HG02885 (cell line): ENCODE measurements around the gene TDRD7.

Experiments
- ATAC-seq: cut with Tn5 transposase; IDR thresholded peaks from one replicate; pipeline ENCODE4 v1.9.1; 2021; ENCODE audit warnings: mild to moderate bottlenecking; ENCODE audit not compliant: unreplicated experiment, poor library complexity

Gene TDRD7, protein sequence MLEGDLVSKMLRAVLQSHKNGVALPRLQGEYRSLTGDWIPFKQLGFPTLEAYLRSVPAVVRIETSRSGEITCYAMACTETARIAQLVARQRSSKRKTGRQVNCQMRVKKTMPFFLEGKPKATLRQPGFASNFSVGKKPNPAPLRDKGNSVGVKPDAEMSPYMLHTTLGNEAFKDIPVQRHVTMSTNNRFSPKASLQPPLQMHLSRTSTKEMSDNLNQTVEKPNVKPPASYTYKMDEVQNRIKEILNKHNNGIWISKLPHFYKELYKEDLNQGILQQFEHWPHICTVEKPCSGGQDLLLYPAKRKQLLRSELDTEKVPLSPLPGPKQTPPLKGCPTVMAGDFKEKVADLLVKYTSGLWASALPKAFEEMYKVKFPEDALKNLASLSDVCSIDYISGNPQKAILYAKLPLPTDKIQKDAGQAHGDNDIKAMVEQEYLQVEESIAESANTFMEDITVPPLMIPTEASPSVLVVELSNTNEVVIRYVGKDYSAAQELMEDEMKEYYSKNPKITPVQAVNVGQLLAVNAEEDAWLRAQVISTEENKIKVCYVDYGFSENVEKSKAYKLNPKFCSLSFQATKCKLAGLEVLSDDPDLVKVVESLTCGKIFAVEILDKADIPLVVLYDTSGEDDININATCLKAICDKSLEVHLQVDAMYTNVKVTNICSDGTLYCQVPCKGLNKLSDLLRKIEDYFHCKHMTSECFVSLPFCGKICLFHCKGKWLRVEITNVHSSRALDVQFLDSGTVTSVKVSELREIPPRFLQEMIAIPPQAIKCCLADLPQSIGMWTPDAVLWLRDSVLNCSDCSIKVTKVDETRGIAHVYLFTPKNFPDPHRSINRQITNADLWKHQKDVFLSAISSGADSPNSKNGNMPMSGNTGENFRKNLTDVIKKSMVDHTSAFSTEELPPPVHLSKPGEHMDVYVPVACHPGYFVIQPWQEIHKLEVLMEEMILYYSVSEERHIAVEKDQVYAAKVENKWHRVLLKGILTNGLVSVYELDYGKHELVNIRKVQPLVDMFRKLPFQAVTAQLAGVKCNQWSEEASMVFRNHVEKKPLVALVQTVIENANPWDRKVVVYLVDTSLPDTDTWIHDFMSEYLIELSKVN

DNA sequence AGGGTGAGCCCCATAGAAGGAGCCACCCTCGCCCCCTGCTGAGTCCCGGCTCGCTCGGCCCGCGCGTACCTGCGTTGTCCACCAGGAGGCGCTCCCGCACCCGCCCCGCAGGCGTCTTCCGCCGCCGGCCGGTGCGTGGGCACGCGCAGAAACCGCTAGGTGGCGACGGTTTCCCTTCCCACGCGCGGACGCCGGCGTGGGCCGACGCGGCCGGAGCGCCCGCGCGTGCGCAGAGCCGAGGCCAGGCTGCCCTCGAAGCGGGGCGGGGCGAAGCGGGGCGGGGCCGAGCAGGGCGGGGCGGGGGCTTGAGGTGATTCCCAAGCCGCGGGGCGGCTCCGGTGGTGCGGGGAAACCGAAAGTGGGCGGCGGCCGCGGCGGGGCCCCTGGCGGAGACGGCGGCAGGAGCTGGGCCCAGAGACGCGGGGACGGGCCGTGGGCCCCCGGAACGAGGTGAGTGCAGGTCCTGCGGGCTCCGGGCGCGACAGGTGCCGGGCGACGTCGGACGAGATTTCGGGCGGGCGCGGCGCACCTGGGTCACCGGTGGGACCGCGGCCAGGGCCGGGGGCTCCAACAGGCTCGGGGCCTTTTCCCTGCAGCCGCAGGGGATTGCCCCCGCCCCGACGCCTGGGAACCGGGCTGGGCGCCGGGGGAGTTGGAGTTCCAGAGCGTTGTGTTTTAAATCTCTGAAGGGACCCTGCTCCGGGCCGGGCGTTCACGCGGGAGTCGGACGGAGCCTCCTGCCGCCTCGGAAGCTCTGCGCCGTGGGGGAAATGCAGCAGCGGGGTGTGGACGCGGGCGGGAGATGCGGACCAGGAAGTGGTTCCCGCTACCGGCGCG, at the start of gene TDRD7:
TSS of gene TDRD7 (plus strand) at position 308 of the 837 bp plus-strand sequence. CDS start 16,370 bp downstream, outside the sequence.
- ATAC-seq: peak; percentile 86

DNA sequence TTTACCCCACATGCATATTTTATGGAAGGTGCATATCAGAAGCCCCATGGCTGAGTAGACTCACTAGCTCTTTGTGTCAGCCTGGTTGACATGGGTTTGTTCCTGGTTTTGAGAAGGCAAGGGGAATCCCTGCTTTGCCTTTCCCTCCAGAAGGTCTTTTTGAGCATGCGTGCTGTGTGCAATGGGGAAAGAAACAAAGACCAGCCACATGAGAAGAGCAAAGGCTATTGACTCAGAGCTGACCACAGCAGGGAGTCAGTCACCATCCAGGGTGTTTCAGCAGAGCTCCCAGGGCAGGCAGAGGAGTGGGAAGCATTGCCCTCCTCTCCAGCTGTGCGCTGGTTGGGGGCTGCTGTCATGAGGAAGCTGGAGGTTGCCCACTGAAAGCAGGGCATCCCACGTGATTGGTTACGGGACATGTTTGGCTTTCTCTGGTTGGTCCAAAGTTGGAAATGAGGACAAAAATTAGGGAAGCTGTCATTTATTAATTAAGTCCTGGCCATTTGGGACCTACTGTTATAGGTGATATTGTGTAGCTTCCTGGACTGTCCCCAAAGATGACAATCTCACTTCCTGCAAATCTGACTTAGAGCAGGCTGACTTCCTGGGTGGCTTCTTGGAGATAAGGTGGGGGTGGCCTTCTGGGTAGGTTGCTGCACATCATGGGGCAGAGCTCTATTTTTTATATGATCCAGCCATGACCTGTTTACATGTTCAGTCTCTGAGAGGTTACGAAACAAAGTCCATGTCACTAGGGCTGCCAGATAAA, 48.9 kb upstream of the TDRD7 start:
- ATAC-seq: no peak

DNA sequence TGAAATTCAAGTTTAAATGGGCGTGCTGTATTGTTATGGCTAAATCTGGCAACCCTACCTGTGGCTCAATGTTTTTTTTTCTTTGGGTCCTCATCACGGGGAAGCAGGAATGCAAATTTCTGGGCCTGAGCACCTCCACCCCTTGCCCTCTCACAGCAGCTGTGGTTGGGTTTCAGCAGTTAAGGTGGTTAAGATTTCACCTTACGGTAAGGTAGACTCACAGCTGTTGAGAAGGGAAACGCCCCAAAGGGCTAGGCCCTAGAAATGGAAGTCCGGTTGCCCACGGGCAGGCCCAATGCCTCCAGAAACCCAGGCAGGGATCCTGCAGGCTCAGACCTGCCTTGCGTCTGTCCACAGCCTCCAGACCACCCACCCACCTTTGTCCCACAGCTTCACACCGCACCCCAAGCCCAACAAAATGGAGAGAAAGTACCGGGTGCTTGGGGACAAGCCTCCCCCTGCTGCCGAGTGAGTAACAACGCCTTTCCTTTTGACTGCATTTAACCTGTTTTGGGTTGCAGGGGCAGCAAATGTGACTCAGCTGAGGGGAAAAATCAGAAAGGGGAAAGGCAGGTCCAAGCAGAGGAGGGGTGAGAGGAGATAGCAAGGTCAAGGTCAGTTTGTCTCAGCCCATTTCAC, 48.1 kb upstream of the TDRD7 start:
- ATAC-seq: no peak

DNA sequence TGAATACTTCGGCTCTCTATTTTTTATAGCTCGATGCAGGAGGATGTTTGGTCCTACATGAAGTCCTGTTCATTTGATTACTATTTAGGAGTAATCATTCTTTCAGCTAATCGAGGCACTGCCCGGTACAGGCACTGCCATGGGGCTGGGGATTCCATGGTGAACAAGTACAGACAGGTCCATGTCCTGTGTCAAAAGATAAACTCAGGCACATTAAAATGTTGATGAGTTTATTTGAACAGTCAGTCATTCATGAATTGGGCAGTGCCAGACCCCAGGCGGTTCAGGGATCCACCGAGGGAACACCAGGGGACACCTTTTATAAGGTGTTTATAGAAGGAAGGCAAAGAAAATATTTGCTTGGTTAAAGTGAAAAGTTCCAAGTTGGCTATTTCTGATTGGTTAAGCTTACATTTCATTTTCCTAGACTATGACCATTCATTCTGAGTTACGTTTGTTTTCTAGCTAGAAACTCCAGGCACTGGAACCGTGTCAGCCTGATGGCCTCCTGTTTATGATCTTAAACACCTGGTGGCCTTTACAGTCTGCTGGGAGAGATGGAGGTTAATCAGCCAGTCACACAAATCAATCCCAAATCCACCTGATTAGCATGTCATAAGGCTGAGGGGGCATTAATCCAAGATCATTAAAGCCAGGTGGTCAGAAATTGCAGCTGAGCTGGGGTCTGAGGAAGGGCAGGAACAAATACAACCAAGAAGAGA, 47.0 kb upstream of the TDRD7 start:
- no peak for ATAC-seq

DNA sequence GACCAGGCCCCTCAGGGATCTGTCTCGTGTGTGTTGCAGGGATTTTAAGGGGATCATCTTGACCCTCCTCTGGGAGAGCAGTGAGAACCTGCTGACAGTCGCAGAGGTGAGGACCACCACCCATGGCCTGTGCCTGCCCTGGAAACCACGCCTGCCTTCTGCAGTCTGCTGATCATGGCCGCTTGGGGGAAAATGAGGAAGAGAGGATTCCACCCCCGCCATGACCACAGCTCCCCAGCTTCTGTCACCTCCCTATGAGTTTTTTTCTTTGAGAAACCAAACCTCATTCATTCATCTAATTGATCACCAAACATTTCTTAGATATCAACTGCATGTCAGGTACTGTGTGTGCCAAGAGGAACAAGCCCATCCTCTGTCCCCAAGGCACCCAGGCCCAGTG, 46.3 kb upstream of the TDRD7 start:
- ATAC-seq: no peak

DNA sequence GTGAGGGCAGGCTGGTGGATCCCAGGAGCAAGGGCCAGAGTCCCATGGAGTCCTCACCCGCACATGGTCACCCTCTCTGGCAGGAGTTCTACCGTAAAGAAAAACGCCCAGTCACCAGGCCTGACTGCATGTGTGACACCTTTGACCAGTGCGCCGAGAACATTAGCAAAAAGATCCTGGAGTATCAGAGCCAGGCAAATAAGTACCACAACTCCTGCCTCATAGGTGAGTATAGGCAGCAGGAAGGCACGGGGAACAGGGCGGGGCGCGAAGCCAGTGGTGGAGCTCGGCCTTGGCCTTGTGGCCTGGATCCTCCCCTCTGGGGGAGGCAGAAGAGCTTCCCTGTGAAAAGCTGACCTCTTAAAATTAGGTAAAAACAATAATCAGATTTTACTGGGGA, 45.4 kb upstream of the TDRD7 start:
- ATAC-seq: no peak

DNA sequence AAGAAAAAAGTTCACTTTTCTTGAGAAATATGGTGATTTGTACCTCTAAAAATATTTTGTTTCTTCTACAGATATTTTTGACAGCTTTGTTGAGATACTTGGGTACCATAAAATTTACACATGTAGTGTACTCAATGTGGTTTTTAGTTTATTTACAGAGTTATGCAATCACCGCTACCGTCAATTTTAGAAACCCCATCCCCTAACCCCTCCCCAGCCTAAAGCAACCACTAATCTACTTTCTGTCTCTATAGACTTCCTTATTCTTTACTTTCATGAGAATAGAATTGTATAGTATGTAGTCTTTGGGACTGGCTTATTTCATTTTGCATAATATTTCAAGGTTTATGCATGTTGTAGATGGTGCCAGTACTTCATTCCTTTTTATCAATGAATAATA, 45.0 kb upstream of the TDRD7 start:
- ATAC-seq: peak; percentile 62

DNA sequence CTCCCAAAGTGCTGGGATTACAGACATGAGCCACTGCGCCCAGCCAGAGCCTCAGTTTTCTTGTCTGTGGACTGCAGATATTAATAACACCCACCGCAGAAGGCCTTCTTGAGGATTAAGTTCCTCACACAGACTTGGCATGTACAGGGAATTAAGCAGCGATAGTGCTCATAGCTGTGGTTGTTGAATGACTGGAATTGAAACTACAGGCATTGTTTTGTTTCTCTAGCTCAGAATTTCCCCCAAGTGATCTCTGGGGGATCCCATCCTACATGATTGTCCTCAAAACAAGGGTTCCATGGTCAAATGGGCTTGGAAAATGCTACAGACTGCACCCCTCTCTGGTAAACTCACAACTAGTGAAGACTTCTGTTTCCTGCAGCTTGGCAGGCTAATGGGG, 44.2 kb upstream of the TDRD7 start:
- peak; percentile 42 for ATAC-seq

DNA sequence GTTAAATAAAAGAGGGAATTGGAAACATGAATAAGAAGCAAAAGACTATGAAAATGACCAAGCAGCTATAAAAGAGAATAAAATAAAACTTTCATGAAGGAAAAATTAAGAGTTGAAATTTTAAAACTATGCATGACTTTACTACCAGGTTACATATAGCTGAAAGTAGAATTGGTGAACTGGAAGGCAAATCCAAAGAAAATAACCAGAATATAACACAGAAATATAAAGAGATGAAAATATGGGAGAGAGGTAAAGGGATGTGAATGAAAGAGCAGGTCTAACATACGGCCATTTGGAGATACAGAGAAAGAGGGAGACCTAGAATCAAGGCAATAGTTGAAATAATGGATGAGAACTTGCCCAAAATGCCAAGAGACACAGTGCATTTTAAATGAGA, 42.9 kb upstream of the TDRD7 start:
- ATAC-seq: no peak

DNA sequence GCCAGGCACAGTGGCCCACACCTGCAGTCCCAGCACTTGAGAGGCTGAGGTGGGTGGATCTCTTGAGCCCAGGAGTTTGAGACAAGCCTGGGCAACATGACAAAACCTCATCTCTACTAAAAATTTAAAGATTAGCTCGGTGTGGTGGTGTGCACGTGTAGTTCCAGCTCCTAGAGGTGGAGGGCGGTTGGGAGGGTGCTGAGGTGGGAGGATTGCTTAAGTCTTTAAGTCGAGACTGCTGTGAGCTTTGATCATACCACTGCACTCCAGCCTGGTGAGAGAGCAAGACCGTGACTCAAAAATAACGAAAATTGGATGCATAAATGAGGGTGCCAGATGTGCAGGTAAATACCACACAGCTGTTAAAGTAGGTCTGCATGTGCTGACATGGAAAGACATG, 39.3 kb upstream of the TDRD7 start:
- ATAC-seq: no peak

DNA sequence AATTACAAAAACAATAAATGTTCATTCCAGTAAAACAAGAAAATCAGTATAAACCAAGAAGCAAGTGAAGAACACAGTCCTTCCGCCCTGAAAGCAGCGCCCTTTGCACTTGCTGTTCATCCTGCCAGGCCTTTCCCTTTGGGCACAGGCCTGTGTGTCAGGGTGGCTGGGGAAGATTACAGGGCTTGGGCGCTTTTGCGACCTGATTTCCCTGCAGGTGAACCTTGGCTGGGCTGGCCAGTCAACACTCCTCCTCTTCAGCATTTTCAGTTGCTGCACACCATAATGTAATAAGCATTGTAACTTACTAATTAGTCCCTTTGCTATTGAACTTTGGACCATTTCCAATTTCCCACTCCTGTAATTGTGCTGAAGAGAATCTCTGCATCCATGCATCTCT, 38.6 kb upstream of the TDRD7 start:
- ATAC-seq: no peak

DNA sequence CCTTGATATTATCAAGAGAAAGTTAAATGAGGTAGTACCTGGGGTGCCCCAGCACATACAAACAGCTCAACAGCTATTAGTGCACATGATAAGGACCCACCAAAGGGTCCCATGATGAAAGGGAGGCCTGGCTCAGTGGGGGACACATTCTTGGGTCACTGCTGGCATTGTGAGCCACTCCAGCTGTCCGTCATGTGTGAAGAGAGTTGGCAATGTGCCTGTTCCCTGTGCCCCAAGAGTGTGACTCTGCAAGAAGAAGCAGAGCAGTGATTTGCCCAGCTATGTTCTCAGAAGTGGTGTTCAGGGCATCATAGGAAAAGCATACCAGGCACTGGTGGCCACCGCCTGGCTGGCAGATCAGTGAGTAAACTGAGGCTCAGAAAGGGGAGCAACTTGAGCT, 37.1 kb upstream of the TDRD7 start:
- ATAC-seq: no peak

DNA sequence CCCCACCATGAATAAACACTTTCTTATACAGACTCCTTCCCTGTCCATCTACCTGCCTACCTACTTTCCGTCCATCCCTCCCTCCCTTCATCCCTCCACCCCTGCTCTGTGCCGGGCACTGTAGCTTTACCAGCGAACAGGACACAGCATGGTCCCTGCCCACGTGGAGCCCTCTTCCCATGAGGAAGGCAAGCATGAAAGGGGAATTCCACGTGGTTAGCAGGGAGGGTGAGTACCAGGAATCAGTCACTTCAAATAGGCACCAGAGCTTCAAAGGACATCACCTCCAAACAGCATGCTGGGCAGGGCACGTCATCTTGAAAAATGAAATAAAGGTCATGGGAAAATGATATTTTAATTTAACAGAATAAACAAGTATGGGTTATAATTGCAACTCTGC, 35.0 kb upstream of the TDRD7 start:
- ATAC-seq: no peak

DNA sequence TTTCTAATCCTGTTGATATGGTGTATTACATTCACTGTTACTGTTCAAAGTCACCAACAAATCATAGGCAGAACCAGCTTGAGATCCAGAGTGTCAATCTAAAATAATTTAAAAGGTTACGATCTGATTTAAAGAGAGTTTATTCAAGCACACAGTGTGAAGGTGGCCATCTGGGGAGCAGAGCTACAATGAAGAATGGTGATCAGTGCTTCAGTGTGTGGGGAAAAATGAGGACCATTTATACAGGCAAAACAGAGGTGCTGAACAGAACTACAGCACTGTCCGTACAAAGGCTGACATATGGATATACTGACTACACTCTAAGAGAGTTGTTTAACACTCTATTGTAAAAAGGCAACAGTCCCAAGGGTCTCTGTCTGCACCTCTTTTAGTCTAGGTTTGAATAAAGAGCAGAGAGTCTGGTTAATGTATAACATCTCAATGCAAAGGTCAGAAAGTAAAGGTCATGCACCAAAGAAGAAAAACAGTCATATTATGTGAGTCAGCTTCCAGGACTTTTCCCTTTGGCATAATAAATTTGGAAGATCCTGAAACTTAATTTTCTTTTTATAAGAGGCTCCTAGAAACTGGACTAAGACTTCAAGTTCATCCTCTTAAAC, 29.7 kb upstream of the TDRD7 start:
- ATAC-seq: no peak

DNA sequence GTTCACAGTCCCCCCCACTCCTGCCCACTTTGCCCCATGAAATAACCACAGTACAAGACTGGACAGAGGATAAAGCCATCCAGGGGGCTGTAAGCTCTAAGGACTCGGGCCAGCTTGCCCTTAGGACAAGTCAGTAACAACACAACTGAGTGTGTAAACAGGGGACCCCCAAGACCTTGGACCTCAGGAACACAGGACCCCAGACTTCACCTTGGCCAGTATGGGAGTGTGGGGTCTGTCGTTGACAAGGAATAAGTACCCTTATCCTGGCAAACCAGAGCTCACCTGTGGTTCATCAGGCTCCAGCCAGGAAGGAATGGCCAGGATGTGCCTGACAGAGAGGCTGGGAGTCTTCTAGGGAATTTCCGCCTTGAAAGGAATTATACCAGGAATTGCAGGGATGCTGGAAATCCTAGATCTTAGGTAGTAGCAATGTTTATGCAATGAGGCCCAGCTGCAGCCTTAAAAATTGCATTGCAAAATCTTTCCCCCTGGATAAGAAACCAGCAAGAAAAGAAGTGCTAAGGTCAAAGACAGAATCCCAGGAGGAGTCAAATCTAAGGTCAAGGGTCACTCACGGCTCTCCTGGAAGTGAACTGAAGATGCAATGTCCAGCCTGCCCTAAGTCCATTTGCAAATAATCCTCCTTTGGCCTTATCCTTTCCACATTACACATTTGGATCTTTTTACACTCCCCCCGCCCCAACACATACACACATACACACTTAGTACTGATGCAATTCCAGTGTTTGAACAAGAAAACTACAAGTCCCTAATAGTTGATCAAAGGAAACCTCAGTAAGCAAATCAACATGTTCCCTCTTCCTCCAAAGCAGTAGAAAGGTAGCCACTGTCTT, 27.3 kb upstream of the TDRD7 start:
- ATAC-seq: no peak

DNA sequence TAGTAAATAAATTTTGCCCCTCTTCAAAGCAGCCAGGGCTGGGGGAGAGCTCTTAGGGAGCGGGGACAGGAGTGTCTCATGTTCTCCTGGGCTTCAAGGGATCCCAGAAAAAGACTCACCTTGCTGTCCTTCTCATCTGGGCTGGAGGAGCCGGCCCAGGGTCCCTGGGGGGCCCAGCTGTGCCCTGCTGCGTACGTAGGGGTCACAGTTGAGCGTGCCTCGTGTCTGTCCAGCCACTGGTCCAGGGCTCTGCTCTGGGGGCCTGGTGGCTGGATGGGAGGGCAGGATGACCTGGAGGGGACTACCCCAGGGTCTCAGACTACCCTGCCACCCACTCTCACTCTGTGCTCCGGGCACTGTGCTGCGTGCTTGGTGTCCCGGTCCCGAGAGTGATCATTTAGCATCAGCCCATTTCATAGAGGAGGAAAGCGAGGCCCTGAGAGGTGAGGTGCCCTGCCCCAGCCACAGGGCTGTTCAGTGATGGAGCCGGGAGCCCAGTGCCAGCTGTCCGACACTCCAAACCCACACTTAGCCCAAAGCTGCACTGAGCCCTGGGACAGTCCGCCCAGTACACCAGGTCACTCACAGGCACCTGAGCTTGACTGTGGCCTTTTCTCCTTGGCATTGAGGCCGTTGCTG, 26.2 kb upstream of the TDRD7 start:
- ATAC-seq: no peak

DNA sequence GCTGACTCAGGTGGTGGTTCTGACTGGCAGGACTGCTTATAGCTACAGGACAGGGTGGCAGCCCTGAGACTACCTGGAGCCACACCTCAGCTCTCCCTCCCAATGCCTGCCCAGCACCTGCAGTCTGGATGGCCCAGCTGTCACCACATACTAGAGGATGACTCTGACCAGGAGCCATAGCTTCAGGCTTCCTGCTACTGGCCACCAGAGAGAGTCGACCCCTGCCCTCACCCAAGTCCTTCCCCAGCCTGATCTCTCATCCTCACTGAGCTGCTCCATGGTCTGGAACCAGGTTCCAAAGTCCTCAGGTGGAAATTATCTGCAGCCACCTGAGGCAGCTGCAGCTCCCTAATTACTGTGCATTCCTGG, 25.6 kb upstream of the TDRD7 start:
- no peak for ATAC-seq
